ENCODE measurements around the gene CPA5. TPM values are rescaled to one million over a fixed set of nuclear protein-coding genes. Genes with fewer than 3 reads are reported as not detected.

The CPA5 gene
- total RNA-seq, 2 donors from 2014 or later = not detected

GRCh38 chr7:130364451-130364850, 19.8 kb downstream of the CPA5 start:
- TF ChIP-seq CTCF (IDR thresholded peaks at IDR 0.05) = no peak
- peaks cover 0 to 10% of the 10 kb centered on the region in 2 donors for H3K9me3 ChIP-seq
- H3K4me1 ChIP-seq = peaks cover 0 to 9% of the 10 kb centered on the region in 2 donors
- H3K4me3 ChIP-seq = no peak overlapping the region
- H3K36me3 ChIP-seq = no peaks in the 10 kb centered on the region
- DNase-seq (ENCODE audit: low spot score) = no peak
- H3K27me3 ChIP-seq = no peaks in the 10 kb centered on the region
- H3K27ac ChIP-seq = no peak overlapping the region

- Histone ChIP-seq H3K27ac (no peak overlapping the region), H3K9me3 (peaks cover 0 to 4% of the 10 kb centered on the region in 2 donors), H3K4me3 (no peak overlapping the region), H3K4me1 (peaks cover 0 to 16% of the 10 kb centered on the region in 2 donors), H3K36me3 (no peaks in the 10 kb centered on the region), H3K27me3 (no peaks in the 10 kb centered on the region)
- no peak for TF ChIP-seq CTCF (IDR thresholded peaks at IDR 0.05)
- no peak for DNase-seq (ENCODE audit: low spot score)
Measured at GRCh38 chr7:130365088-130365487, 20.5 kb downstream of the CPA5 start.

- H3K9me3 ChIP-seq = no peaks in the 10 kb centered on the region
- H3K4me3 ChIP-seq = no peak overlapping the region
- H3K36me3 ChIP-seq = no peaks in the 10 kb centered on the region
- no peak for DNase-seq (ENCODE audit: low spot score)
- H3K27me3 ChIP-seq = no peaks in the 10 kb centered on the region
- H3K4me1 ChIP-seq = peaks cover 0 to 16% of the 10 kb centered on the region in 2 donors
- no peak for TF ChIP-seq CTCF (IDR thresholded peaks at IDR 0.05)
- H3K27ac ChIP-seq = no peak overlapping the region
Measured at GRCh38 chr7:130365511-130366441, 21.2 kb downstream of the CPA5 start.

GRCh38 chr7:130366564-130366963, 21.9 kb downstream of the CPA5 start:
- no peak for TF ChIP-seq CTCF (IDR thresholded peaks at IDR 0.05)
- Histone ChIP-seq H3K27me3 (no peaks in the 10 kb centered on the region), H3K36me3 (no peaks in the 10 kb centered on the region), H3K27ac (no peak overlapping the region), H3K4me1 (peaks cover 0 to 21% of the 10 kb centered on the region in 2 donors), H3K9me3 (no peaks in the 10 kb centered on the region), H3K4me3 (no peak overlapping the region)
- DNase-seq (ENCODE audit: low spot score) = no peak

- TF ChIP-seq CTCF (IDR thresholded peaks at IDR 0.05) = no peak
Measured at GRCh38 chr7:130367088-130367755, 22.6 kb downstream of the CPA5 start.

More at GRCh38 chr7:130367088-130367755, 22.6 kb downstream of the CPA5 start:
- no peak for DNase-seq (ENCODE audit: low spot score)
- H3K36me3 ChIP-seq = no peaks in the 10 kb centered on the region
- H3K27ac ChIP-seq = no peak overlapping the region
- no peak overlapping the region for H3K4me3 ChIP-seq
- H3K9me3 ChIP-seq = no peaks in the 10 kb centered on the region
- no peaks in the 10 kb centered on the region for H3K27me3 ChIP-seq
- H3K4me1 ChIP-seq = peaks cover 0 to 21% of the 10 kb centered on the region in 2 donors
